GM19193 (cell line): ENCODE results near the gene ABCD2.

Source experiments
- POLR2A ChIP-seq: IDR thresholded peaks from 4 replicates; pipeline ENCODE4 v1.6.1; 2011; ENCODE audit not compliant: insufficient read depth, insufficient read length; ENCODE audit errors: extremely low read depth

Gene ABCD2

DNA sequence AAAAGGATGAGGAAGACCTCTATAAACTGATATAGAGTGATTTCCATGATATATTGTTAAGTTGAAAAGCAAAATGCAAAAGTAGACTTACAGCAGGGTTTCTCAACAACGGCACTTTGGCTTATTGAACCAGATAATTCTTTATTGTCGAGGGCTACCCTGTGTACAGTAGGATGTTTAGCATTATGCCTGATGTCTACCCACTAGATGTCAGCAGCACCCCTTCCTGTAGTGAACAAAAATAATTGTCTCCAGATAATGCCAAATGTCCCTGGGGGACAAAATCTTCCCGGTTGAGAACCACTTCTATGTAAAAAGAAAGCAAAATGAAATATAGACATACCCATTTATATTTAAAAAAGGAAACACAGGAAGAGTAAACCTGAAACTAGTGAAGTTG, 32.4 kb downstream of the ABCD2 start:
- no peak for TF ChIP-seq POLR2A

- no peak for TF ChIP-seq POLR2A
Measured at GRCh38 chr12:39586816-39587215, 32.8 kb downstream of the ABCD2 start.

- TF ChIP-seq POLR2A: no peak
Measured at GRCh38 chr12:39581592-39581991, 38.0 kb downstream of the ABCD2 start.

DNA sequence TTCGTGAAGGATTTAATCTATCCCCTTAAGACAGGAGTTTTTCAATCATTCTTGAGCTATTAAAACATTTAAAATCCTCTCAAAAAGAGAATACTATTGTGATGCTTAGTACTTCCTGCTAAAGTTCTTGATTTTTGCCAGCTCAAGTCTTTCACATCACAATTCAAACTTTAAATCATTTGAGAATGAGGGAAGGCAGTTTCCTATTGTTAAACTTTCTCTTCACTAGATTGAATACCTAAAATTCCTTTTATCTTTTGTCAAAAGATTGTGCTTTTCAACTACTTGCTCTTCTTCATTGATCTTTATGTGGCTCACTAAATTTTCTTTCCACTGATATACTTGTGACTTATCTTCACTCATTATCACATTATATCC, 44.1 kb downstream of the ABCD2 start:
- no peak for TF ChIP-seq POLR2A

DNA sequence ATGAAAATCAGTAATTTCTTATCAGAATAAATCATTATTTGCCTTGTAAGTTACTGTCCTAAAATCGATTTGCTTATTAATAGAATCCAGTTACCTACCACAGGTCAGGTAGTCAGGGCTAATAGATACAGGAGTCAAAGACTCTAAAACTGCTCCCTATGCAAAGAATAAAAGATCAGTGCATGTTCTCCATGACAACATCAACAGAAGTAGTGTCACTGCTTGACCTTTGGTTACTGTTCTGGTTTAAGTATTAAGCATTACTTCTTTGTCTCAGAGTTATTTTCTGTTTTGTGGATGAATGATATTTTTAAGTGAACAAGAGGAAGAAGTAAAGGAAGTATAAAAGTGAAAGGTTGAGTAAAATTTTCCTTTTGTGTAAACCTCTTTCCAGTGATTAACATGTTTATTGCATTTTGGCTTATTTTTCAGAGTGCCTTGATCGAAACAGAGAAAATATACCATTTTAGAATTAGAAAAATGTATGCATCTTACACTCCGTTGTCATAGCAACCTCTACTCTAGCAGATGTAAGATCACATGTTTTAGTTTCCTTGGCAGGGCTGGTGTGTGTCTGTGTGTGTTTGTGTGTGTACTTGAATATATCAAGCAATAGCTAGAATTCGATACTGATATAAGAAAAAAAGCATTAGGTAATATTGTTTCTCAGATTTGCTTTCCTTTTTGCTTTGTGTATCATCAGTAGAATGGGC, 44.7 kb downstream of the ABCD2 start:
- no peak for TF ChIP-seq POLR2A

DNA sequence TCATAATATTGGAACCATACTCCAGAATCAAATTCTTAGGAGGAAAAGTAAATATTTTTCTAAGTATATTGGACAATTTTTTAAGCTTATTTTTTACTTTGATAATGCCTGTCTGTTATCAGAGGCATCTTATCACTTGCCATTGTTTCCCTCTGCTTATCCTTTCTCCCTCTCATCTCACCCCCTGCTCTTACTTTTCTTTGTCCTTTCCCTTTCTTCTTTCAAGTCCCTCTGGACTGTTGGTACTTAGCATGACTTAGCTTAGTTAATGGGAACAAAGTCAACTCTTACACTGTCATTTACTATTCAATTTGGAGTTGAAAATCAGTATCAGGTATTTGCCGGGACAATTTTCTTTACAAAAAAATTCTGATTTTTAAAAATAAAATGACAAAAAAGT, 45.2 kb downstream of the ABCD2 start:
- no peak for TF ChIP-seq POLR2A

GRCh38 chr12:39573971-39574370, 45.6 kb downstream of the ABCD2 start:
- no peak for TF ChIP-seq POLR2A

GRCh38 chr12:39572551-39572950, 47.1 kb downstream of the ABCD2 start:
- TF ChIP-seq POLR2A: no peak

- no peak for TF ChIP-seq POLR2A
Measured at GRCh38 chr12:39571351-39571750, 48.3 kb downstream of the ABCD2 start.

- TF ChIP-seq POLR2A: no peak
Measured at GRCh38 chr12:39553476-39553875, 66.1 kb downstream of the ABCD2 start.

- TF ChIP-seq POLR2A: no peak
Measured at GRCh38 chr12:39541471-39541870, 78.1 kb downstream of the ABCD2 start.

DNA sequence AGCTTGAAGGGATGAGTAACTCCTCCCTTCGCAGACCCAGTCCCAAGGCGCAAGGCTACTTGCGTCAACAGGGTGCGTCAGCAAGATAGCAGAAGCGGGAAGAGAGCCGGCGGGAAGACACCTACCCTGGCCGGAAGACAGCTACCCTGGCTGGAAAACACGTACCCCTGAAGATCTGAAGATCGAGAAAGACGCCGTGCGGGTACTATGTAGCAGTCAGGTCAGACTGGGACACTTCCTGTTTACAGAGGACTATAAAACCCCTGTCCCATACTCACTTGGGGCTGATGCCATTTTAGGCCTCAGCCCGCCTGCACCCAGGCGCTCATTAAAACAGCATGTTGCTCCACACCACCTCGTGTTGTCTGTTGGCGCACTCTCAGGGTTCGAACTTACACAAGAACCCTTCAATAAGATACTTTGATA, 80.9 kb downstream of the ABCD2 start:
- no peak for TF ChIP-seq POLR2A

DNA sequence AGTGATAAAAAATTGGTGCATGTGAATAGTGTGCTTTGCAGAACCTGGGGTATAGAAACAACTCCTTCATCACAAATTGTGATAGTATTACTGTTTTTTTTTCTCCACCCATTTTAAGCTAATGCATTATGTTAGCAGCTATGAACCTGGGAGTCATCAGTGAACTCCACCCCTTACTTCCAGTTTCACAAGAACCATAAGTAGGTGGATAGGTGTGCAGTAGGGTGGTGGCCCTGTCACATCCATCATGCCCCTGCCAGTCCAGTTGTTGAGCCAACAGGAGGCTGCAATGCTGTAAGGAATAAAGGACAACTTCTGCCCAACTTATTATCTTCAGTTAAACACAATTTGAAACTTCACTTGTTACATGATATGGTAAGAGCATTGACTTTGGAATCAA, 85.7 kb downstream of the ABCD2 start:
- TF ChIP-seq POLR2A: no peak

DNA sequence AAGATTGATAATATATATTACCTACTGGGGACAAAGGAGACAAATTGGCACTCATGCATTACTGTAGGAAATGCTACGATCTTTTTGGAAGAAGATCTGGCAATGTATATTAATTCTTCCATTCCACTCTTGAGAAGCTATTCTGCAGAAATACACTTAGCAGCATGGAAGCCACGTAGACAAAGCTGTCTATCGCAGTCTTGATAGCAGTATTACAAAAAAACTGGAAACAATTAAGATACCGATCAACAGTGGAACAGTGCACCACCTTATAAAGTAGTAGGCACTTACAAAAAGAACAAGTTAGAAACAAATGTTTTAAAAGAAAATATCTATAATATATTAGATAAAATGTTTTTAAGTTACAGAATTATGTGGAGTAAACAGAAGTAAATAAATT, 87.2 kb downstream of the ABCD2 start:
- no peak for TF ChIP-seq POLR2A

GRCh38 chr12:39526974-39527373, 92.6 kb downstream of the ABCD2 start:
- no peak for TF ChIP-seq POLR2A

- no peak for TF ChIP-seq POLR2A
Measured at GRCh38 chr12:39510001-39510400, 109.6 kb downstream of the ABCD2 start.

- TF ChIP-seq POLR2A: no peak
Measured at GRCh38 chr12:39505554-39505953, 114.0 kb downstream of the ABCD2 start.
